Lung (tissue), 12 donors: ENCODE measurements around the gene GAS5. TPM values are rescaled to one million over a fixed set of nuclear protein-coding genes. Genes with fewer than 3 reads are reported as not detected.

Experiments used
- ATAC-seq: fragments of 200-7000 bp; cut with Tn5 transposase; one replicate; pipeline ENCODE4 v1.9.1; 2020; ENCODE audit warnings: moderate number of reproducible peaks; ENCODE audit not compliant: insufficient read depth, low FRiP score
- DNase-seq, 3 donors: peaks; one replicate each; pipeline ENCODE4 v3.0.0-alpha.2; 2013 to 2017
- H3K27ac ChIP-seq, 2 donors: one replicate each; pipeline ENCODE4 v1.5.1; 2013; ENCODE audit warnings: mild to moderate bottlenecking in 2 of 2, moderate library complexity in 2 of 2, control low read depth in 1 of 2, inconsistent platforms in 1 of 2, low read depth in 1 of 2, low read length in 1 of 2
- H3K27me3 ChIP-seq, 3 donors: one replicate each; pipeline ENCODE4 v1.5.1; 2013; ENCODE audit warnings: low read length in 2 of 3; ENCODE audit not compliant: control insufficient read depth in 3 of 3, insufficient read depth in 3 of 3
- H3K36me3 ChIP-seq, 4 donors: one replicate each; pipeline ENCODE4 v1.5.1; 2013; ENCODE audit warnings: low read length in 4 of 4, mild to moderate bottlenecking in 1 of 4, moderate library complexity in 1 of 4; ENCODE audit not compliant: control insufficient read depth in 4 of 4, insufficient read depth in 4 of 4
- H3K4me1 ChIP-seq, 5 donors: one replicate each; pipeline ENCODE4 v1.5.1; 2013; ENCODE audit warnings: low read length in 5 of 5, mild to moderate bottlenecking in 2 of 5, moderate library complexity in 1 of 5; ENCODE audit not compliant: control insufficient read depth in 5 of 5, insufficient read depth in 5 of 5
- H3K4me3 ChIP-seq: one replicate; pipeline ENCODE4 v1.5.1; 2013; ENCODE audit warnings: mild to moderate bottlenecking, control low read depth, moderate library complexity
- H3K9ac ChIP-seq, 2 donors: one replicate each; pipeline ENCODE4 v1.5.1; 2013; ENCODE audit warnings: low read length in 2 of 2, control low read depth in 1 of 2; ENCODE audit not compliant: insufficient read depth in 1 of 2
- H3K9me3 ChIP-seq, 4 donors: one replicate each; pipeline ENCODE4 v1.5.1; 2013; ENCODE audit warnings: low read length in 3 of 4, mild to moderate bottlenecking in 1 of 4, moderate library complexity in 1 of 4; ENCODE audit not compliant: control insufficient read depth in 4 of 4, insufficient read depth in 3 of 4
- CTCF ChIP-seq: IDR thresholded peaks from 2 replicates; pipeline ENCODE4 v1.5.1; 2012; ENCODE audit warnings: mild to moderate bottlenecking; ENCODE audit errors: control extremely low read depth, extremely low read depth
- WGBS, 2 donors: extraction: QIAGEN DNeasy Blood & Tissue Kit; methylation state at CpG; one replicate each; pipeline ENCODE4 v1.1.7; 2013; 5-methylcytosine and 5-hydroxymethylcytosine counted together
- polyA plus RNA-seq, 2 donors: library from polyadenylated mRNA; stranded (reverse); fragments of 200-250 nt; gene quantifications; one replicate each; pipeline ENCODE4 v1.2.1, GENCODE V29; 2013
- total RNA-seq, 2 donors: library from RNA; depleted of rRNA in 1 of 2; stranded (reverse); fragments of >200 nt in 1 of 2; gene quantifications; one replicate each; pipeline ENCODE4 v1.2.1, GENCODE V29; 2014 to 2021
- donor health status: control.
- donor health status: control.
- donor health status: Bipolar disorder and iron deficiency.
- donor health status: healthy.
- donor health status: DM: yes; HTN: yes; CAD: no.

The GAS5 gene
- total and polyA plus RNA-seq, 4 donors: 231 to 1,168 (median 320) TPM

- Histone ChIP-seq H3K9ac (no peak overlapping the region), H3K36me3 (no peaks in the 10 kb centered on the region), H3K27ac (no peak overlapping the region), H3K9me3 (peaks cover 0 to 2% (median 0%) of the 10 kb centered on the region in 4 donors), H3K27me3 (no peaks in the 10 kb centered on the region), H3K4me3 (no peak overlapping the region), H3K4me1 (no peaks in the 10 kb centered on the region)
- DNase-seq: no peak
- no peak for TF ChIP-seq CTCF
- WGBS, 2 donors: 88 to 97% methylated on average over 2 of the region's 2 CpGs
- no peak for ATAC-seq
Observed at GRCh38 chr1:173915596-173915995, 47.8 kb upstream of the GAS5 start.

DNA sequence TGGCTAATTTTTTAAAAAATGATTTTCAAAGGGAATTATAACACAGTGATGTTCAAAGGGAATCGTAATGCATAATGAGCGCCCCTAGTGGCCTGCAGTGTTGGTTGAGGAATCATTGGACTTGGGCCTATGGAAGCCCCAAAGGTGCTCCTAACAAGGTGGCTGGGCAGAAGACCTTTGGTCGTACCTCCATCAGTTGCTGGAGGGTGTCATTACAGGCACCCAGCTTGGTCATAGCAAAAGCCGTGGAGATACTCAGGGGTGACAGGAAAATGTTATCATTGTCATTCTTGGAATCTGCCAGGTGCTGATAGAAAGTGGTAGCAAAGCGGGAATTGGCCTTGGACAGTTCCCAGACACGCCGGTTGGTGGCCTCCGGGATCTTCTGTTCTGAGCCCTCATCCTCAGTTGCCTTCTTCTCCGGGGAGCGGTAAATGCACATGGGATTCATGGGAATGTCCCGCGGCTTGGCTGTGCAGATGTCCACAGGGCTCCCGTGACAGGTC, 46.6 kb upstream of the GAS5 start:
- no peak for TF ChIP-seq CTCF
- no peaks in the 10 kb centered on the region for H3K4me1 ChIP-seq

GRCh38 chr1:173913111-173913510, 45.3 kb upstream of the GAS5 start:
- 91 to 94% methylated on average over 3 of the region's 3 CpGs for WGBS, 2 donors

More for the DNA sequence above, 46.6 kb upstream of the GAS5 start:
- Histone ChIP-seq H3K9me3 (peaks cover 0 to 5% (median 0%) of the 10 kb centered on the region in 4 donors), H3K4me3 (no peak overlapping the region), H3K36me3 (no peaks in the 10 kb centered on the region), H3K27ac (no peak overlapping the region), H3K9ac (no peak overlapping the region), H3K27me3 (no peaks in the 10 kb centered on the region)
- WGBS, 2 donors: 90 to 91% methylated on average over 13 of the region's 13 CpGs
- DNase-seq: no peak
- ATAC-seq: no peak

More at GRCh38 chr1:173913111-173913510, 45.3 kb upstream of the GAS5 start:
- H3K27ac ChIP-seq: no peak overlapping the region
- H3K36me3 ChIP-seq: no peaks in the 10 kb centered on the region
- DNase-seq (no peak), ATAC-seq (no peak)
- H3K9ac ChIP-seq: no peak overlapping the region
- peaks cover 0 to 5% (median 0%) of the 10 kb centered on the region in 4 donors for H3K9me3 ChIP-seq
- H3K4me1 ChIP-seq: no peaks in the 10 kb centered on the region
- TF ChIP-seq CTCF: no peak
- no peaks in the 10 kb centered on the region for H3K27me3 ChIP-seq
- no peak overlapping the region for H3K4me3 ChIP-seq
